Retinal pigment epithelial cell (primary cell): ENCODE measurements around the gene BACE1-AS.

Source experiments
- DNase-seq: peaks from one replicate; pipeline ENCODE4 v3.0.0-alpha.2; 2010; ENCODE audit warnings: low read depth
- H3K4me3 ChIP-seq: 2 replicates; pipeline ENCODE4 v1.5.1; 2011; ENCODE audit warnings: mild to moderate bottlenecking, low read length, control low read depth, moderate library complexity
- CTCF ChIP-seq: conservative IDR thresholded peaks from 2 replicates; pipeline ENCODE4 v1.5.1; 2011; ENCODE audit warnings: low read depth, low read length, control low read depth, inconsistent platforms

Gene BACE1-AS

GRCh38 chr11:117289795-117290194 is 1.4 kb upstream of the BACE1-AS start:
- no peak for DNase-seq
- TF ChIP-seq CTCF = no peak
- no peak overlapping the region for H3K4me3 ChIP-seq

GRCh38 chr11:117292616-117293015 is 1.5 kb downstream of the BACE1-AS start:
- TF ChIP-seq CTCF = no peak
- DNase-seq = no peak
- H3K4me3 ChIP-seq = no peak overlapping the region

- TF ChIP-seq CTCF = no peak
- H3K4me3 ChIP-seq = no peak overlapping the region
- DNase-seq = no peak
Observed at GRCh38 chr11:117295438-117296137, 4.4 kb downstream of the BACE1-AS start.

GRCh38 chr11:117296881-117297280 is 5.7 kb downstream of the BACE1-AS start:
- TF ChIP-seq CTCF = no peak
- DNase-seq = no peak
- H3K4me3 ChIP-seq = no peak overlapping the region

GRCh38 chr11:117298195-117298594 is 7.0 kb downstream of the BACE1-AS start:
- DNase-seq = no peak
- no peak for TF ChIP-seq CTCF
- no peak overlapping the region for H3K4me3 ChIP-seq

- H3K4me3 ChIP-seq = no peak overlapping the region
- DNase-seq = no peak
- no peak for TF ChIP-seq CTCF
Observed at GRCh38 chr11:117299351-117300282, 8.5 kb downstream of the BACE1-AS start.
